Measurements from ENCODE around the gene BUB1B. TPM values are rescaled to one million over a fixed set of nuclear protein-coding genes. Genes with fewer than 3 reads are reported as not detected.

The BUB1B gene
- total RNA-seq, 1 donor from 2014 or later, result 1.8 TPM

- no peaks in the 10 kb centered on the region for H3K27me3 ChIP-seq
- no peaks in the 10 kb centered on the region for H3K36me3 ChIP-seq
- DNase-seq (no peak), ATAC-seq (no peak)
- H3K27ac ChIP-seq, result no peak overlapping the region
- TF ChIP-seq CTCF (IDR thresholded peaks at IDR 0.05), result no peak
- H3K4me3 ChIP-seq, result no peak overlapping the region
- H3K4me1 ChIP-seq, result no peaks in the 10 kb centered on the region
- intact Hi-C loops (cut with DNase I), result no loop called here
- H3K9me3 ChIP-seq, result no peaks in the 10 kb centered on the region
Observed at GRCh38 chr15:40267670-40268069, 106.8 kb downstream of the BUB1B start.

GRCh38 chr15:40269604-40270003 is 108.7 kb downstream of the BUB1B start:
- no peaks in the 10 kb centered on the region for H3K27me3 ChIP-seq
- H3K4me3 ChIP-seq, result no peak overlapping the region
- no peak for TF ChIP-seq CTCF (IDR thresholded peaks at IDR 0.05)
- H3K9me3 ChIP-seq, result no peaks in the 10 kb centered on the region
- no peak overlapping the region for H3K27ac ChIP-seq
- H3K36me3 ChIP-seq, result no peaks in the 10 kb centered on the region
- DNase-seq (no peak), ATAC-seq (no peak)
- H3K4me1 ChIP-seq, result no peaks in the 10 kb centered on the region
- intact Hi-C loops (cut with DNase I), result loop anchor here (5.0 kb wide), 2 partner anchors 52 to 222 kb away; no protein-coding TSS in a partner anchor

GRCh38 chr15:40270246-40270995 is 109.6 kb downstream of the BUB1B start:
- Histone ChIP-seq H3K4me1 (no peaks in the 10 kb centered on the region), H3K36me3 (no peaks in the 10 kb centered on the region), H3K4me3 (no peak overlapping the region), H3K27ac (no peak overlapping the region), H3K9me3 (no peaks in the 10 kb centered on the region), H3K27me3 (no peaks in the 10 kb centered on the region)
- DNase-seq, result no peak
- intact Hi-C loops (cut with DNase I), result loop anchor here (5.0 kb wide), 2 partner anchors 53 to 223 kb away; no protein-coding TSS in a partner anchor
- no peak for ATAC-seq
- no peak for TF ChIP-seq CTCF (IDR thresholded peaks at IDR 0.05)

Other genes with a start within 250 kb of the BUB1B start
- gene GPR176, start 240.8 kb upstream of the BUB1B start, total RNA-seq, result 4.6 TPM
- gene EIF2AK4, start 227.0 kb upstream of the BUB1B start, total RNA-seq, result 34.7 TPM
- gene SRP14, start 121.9 kb upstream of the BUB1B start, total RNA-seq, result 132 TPM
- 15.4 TPM for gene BMF, start 52.2 kb upstream of the BUB1B start, total RNA-seq
- gene PAK6, start 78.0 kb downstream of the BUB1B start, total RNA-seq, result 5.7 TPM
- not detected for gene ANKRD63, start 122.0 kb downstream of the BUB1B start, total RNA-seq
- 61.2 TPM for gene PLCB2, start 146.9 kb downstream of the BUB1B start, total RNA-seq
- 39.5 TPM for gene INAFM2, start 162.6 kb downstream of the BUB1B start, total RNA-seq
- gene CCDC9B, start 179.9 kb downstream of the BUB1B start, total RNA-seq, result 72.5 TPM
- gene PHGR1, start 190.0 kb downstream of the BUB1B start, total RNA-seq, result not detected
- 6.5 TPM for gene DISP2, start 197.2 kb downstream of the BUB1B start, total RNA-seq
- gene KNSTRN, start 221.7 kb downstream of the BUB1B start, total RNA-seq, result 18.1 TPM
- gene IVD, start 244.7 kb downstream of the BUB1B start, total RNA-seq, result 115 TPM